Measurements from ENCODE around the gene PRAMEF17.
"Not testable (repeated sequence)": the region's sequence is repeated elsewhere in the genome, so short reads cannot be mapped to it uniquely, and the experiment has no call there.

GRCh38 chr1:13378983-13379382, 10.4 kb upstream of the PRAMEF17 start:
- not testable (repeated sequence) for TF ChIP-seq CTCF, POLR2AphosphoS5 (IDR thresholded peaks at IDR 0.05)
